HepG2 (cell line): ENCODE data around the gene CACNA2D1.

ENCODE experiments used
- CHD2 ChIP-seq: IDR thresholded peaks from 2 replicates; pipeline ENCODE4 v1.6.1; 2011; ENCODE audit warnings: low read depth, low read length, improper control_type of control experiment
- FOXO1 ChIP-seq: sonication (generic); formaldehyde crosslinking; IDR thresholded peaks from 2 replicates; pipeline ENCODE4 v1.4.0; 2020; ENCODE audit warnings: missing genetic modification reagents
- JUN ChIP-seq: sonication (generic); formaldehyde crosslinking; IDR thresholded peaks from 2 replicates; pipeline ENCODE4 v1.4.0; 2020; ENCODE audit warnings: mild to moderate bottlenecking, missing genetic modification reagents
- MED1 ChIP-seq: sonication (generic); formaldehyde crosslinking; IDR thresholded peaks from 2 replicates; pipeline ENCODE4 v1.4.0; 2020; ENCODE audit warnings: missing genetic modification reagents
- POLR2AphosphoS5 ChIP-seq: IDR thresholded peaks from 2 replicates; pipeline ENCODE4 v1.6.1; 2012; ENCODE audit warnings: low read depth, low read length
- REST ChIP-seq, 2 experiments: IDR thresholded peaks; 2 replicates each; pipeline ENCODE4 v1.6.1; 2011 to 2012; ENCODE audit warnings: low read length in 2 of 2, borderline replicate concordance in 1 of 2, low read depth in 1 of 2, mild to moderate bottlenecking in 1 of 2, moderate library complexity in 1 of 2
- SP2 ChIP-seq: sonication (generic); formaldehyde crosslinking; IDR thresholded peaks from 2 replicates; pipeline ENCODE4 v1.5.1; 2020; ENCODE audit warnings: mild to moderate bottlenecking, missing genetic modification reagents
- YY1 ChIP-seq: IDR thresholded peaks from 2 replicates; pipeline ENCODE4 v1.6.1; 2011; ENCODE audit warnings: low read length, low read depth, moderate library complexity, mild to moderate bottlenecking; ENCODE audit not compliant: insufficient read depth, insufficient replicate concordance
- ZNF121 ChIP-seq: sonication (generic); formaldehyde crosslinking; IDR thresholded peaks from 2 replicates; pipeline ENCODE4 v1.5.0; 2020; ENCODE audit warnings: mild to moderate bottlenecking, missing genetic modification reagents
- ZNF124 ChIP-seq: sonication (generic); formaldehyde crosslinking; IDR thresholded peaks from 2 replicates; pipeline ENCODE4 v1.4.0; 2020; ENCODE audit warnings: missing genetic modification reagents
- ZNF232 ChIP-seq: sonication (generic); formaldehyde crosslinking; IDR thresholded peaks from 2 replicates; pipeline ENCODE4 v1.4.0; 2020; ENCODE audit warnings: missing genetic modification reagents, borderline replicate concordance
- ZSCAN12 ChIP-seq: sonication (generic); formaldehyde crosslinking; IDR thresholded peaks from 2 replicates; pipeline ENCODE4 v1.9.0; 2021; ENCODE audit warnings: mild to moderate bottlenecking, missing genetic modification reagents

- TF ChIP-seq POLR2AphosphoS5 (no peak), ZSCAN12 (CRISPR knock-in tag) (no peak), MED1 (CRISPR knock-in tag) (no peak), SP2 (CRISPR knock-in tag) (no peak), ZNF124 (no peak), ZNF232 (CRISPR knock-in tag) (no peak), REST (IDR thresholded peaks at IDR 0.05; ENCODE audit: borderline replicate concordance in 1 of 2, low read depth in 1 of 2, low read length in 2 of 2) (no peak), YY1 (no peak), CHD2 (no peak), FOXO1 (CRISPR knock-in tag) (no peak), ZNF121 (CRISPR knock-in tag) (no peak), JUN (no peak)
These were observed 67.9 kb downstream of the CACNA2D1 start for GRCh38 chr7:82375713-82376112.
